SK-N-SH (cell line): ENCODE results near the gene STT3A. TPM values are rescaled to one million over a fixed set of nuclear protein-coding genes. Genes with fewer than 3 reads are reported as not detected.

Source experiments
- CTCF ChIA-PET: fragments of 300-600, 350-600 bp; formaldehyde crosslinking; extraction: SDS; loops from one replicate; lab custom pipeline; 2021; lab: Yijun Ruan, JAX
- POLR2A ChIA-PET: fragments of 350-600 bp; sonication (Branson Sonifier 250); formaldehyde crosslinking; extraction: SDS; loops from one replicate; lab custom pipeline; 2020; ENCODE audit warnings: antibody characterized with exemption, inconsistent platforms; lab: Yijun Ruan, JAX
- DNase-seq: peaks from one replicate; pipeline ENCODE4 v3.0.0; 2012
- H2AFZ ChIP-seq: fragments of 200-600 bp; sonication (generic); 2 replicates; pipeline ENCODE4 v1.8.1; 2016; ENCODE audit warnings: antibody characterized with exemption, mild to moderate bottlenecking, low read depth
- H3F3A ChIP-seq: fragments of 200-600 bp; sonication (generic); replicated peaks from 2 replicates; pipeline ENCODE3; 2016; ENCODE audit warnings: antibody characterized with exemption, mild to moderate bottlenecking; ENCODE audit not compliant: insufficient read depth
- H3K27ac ChIP-seq, 2 experiments: fragments of 200-500 bp in 1 of 2; fragments of 200-600 bp in 1 of 2; sonication (Bioruptor generic) in 1 of 2; sonication (generic), shearing (Covaris generic) in 1 of 2; 2 replicates each; pipeline versions ENCODE4 v1.5.1 to v1.6.1; 2014 to 2016; ENCODE audit warnings: low read depth in 2 of 2, inconsistent platforms in 1 of 2, low read length in 1 of 2, mild to moderate bottlenecking in 1 of 2, mixed read lengths in 1 of 2
- H3K27me3 ChIP-seq: fragments of 200-600 bp; sonication (generic), shearing (Covaris generic); 2 replicates; pipeline ENCODE4 v1.6.1; 2016; ENCODE audit warnings: mixed run types; ENCODE audit not compliant: insufficient read depth
- H3K36me3 ChIP-seq, 2 experiments: fragments of 200-500 bp in 1 of 2; fragments of 200-600 bp in 1 of 2; sonication (Bioruptor generic) in 1 of 2; sonication (generic) in 1 of 2; replicated peaks in 1 of 2; 2 replicates each; pipeline versions ENCODE3 to v1.5.1; 2014 to 2016; ENCODE audit warnings: low read length in 1 of 2, mild to moderate bottlenecking in 1 of 2; ENCODE audit not compliant: insufficient read depth in 2 of 2, control insufficient read depth in 1 of 2
- H3K4me1 ChIP-seq, 2 experiments: fragments of 200-500 bp in 1 of 2; fragments of 200-600 bp in 1 of 2; sonication (Bioruptor generic) in 1 of 2; sonication (generic), shearing (Covaris generic) in 1 of 2; 2 replicates each; pipeline versions ENCODE4 v1.5.1 to v1.6.1; 2014 to 2016; ENCODE audit warnings: low read depth in 1 of 2, low read length in 1 of 2, mixed run types in 1 of 2; ENCODE audit not compliant: insufficient read depth in 2 of 2, control insufficient read depth in 1 of 2
- H3K4me2 ChIP-seq: fragments of 200-600 bp; sonication (generic), shearing (Covaris generic); 2 replicates; pipeline ENCODE4 v1.6.1; 2017; ENCODE audit warnings: mixed run types
- H3K4me3 ChIP-seq, 2 experiments: fragments of 200-500 bp in 1 of 2; fragments of 200-600 bp in 1 of 2; sonication (Bioruptor generic) in 1 of 2; sonication (generic), shearing (Covaris generic) in 1 of 2; 2 replicates each; pipeline versions ENCODE4 v1.5.1 to v1.8.1; 2014 to 2016; ENCODE audit warnings: low read depth in 2 of 2, inconsistent platforms in 1 of 2, low read length in 1 of 2, mild to moderate bottlenecking in 1 of 2, mixed read lengths in 1 of 2, moderate library complexity in 1 of 2
- H3K79me2 ChIP-seq: fragments of 200-600 bp; sonication (generic); 2 replicates; pipeline ENCODE4 v1.8.1; 2017; ENCODE audit warnings: mild to moderate bottlenecking; ENCODE audit not compliant: insufficient read depth
- H3K9ac ChIP-seq: fragments of 200-600 bp; sonication (generic); 2 replicates; pipeline ENCODE4 v1.6.1; 2017; ENCODE audit warnings: mixed run types
- H3K9me2 ChIP-seq: fragments of 200-600 bp; sonication (generic); 2 replicates; pipeline ENCODE4 v1.6.1; 2017; ENCODE audit warnings: mixed run types
- H3K9me3 ChIP-seq: fragments of 200-600 bp; sonication (generic); 2 replicates; pipeline ENCODE4 v1.6.1; 2017; ENCODE audit warnings: mixed run types, mild to moderate bottlenecking, moderate library complexity
- H4K20me1 ChIP-seq: fragments of 200-600 bp; sonication (generic); 2 replicates; pipeline ENCODE4 v1.6.1; 2017; ENCODE audit warnings: mild to moderate bottlenecking, mixed run types; ENCODE audit not compliant: insufficient read depth
- CHD2 ChIP-seq: fragments of 150-350 bp; IDR thresholded peaks from 2 replicates; pipeline ENCODE4 v1.6.1; 2018; ENCODE audit warnings: low read length; ENCODE audit not compliant: partially characterized antibody
- ELF1 ChIP-seq: IDR thresholded peaks from 2 replicates; pipeline ENCODE4 v1.4.0; 2012
- EP300 ChIP-seq, 2 experiments: IDR thresholded peaks; 2 replicates each; pipeline versions ENCODE4 v1.4.0 to v1.6.1; 2012; ENCODE audit warnings: borderline replicate concordance in 1 of 2, low read depth in 1 of 2, low read length in 1 of 2
- FOSL2 ChIP-seq: IDR thresholded peaks from 2 replicates; pipeline ENCODE4 v1.4.0; 2012; ENCODE audit warnings: low read depth, mild to moderate bottlenecking, moderate library complexity, borderline replicate concordance
- GABPA ChIP-seq: IDR thresholded peaks from 2 replicates; pipeline ENCODE4 v1.4.0; 2012; ENCODE audit warnings: low read depth, mild to moderate bottlenecking
- GATA2 ChIP-seq: sonication (generic); formaldehyde crosslinking; IDR thresholded peaks from 2 replicates; pipeline ENCODE4 v1.5.0; 2020; ENCODE audit warnings: mild to moderate bottlenecking, missing genetic modification reagents
- NFIC ChIP-seq: IDR thresholded peaks from 2 replicates; pipeline ENCODE4 v1.4.0; 2012; ENCODE audit warnings: borderline replicate concordance
- NRF1 ChIP-seq: IDR thresholded peaks from 2 replicates; pipeline ENCODE4 v1.6.1; 2012; ENCODE audit warnings: low read depth, mild to moderate bottlenecking, low read length
- RAD21 ChIP-seq: IDR thresholded peaks from 2 replicates; pipeline ENCODE4 v1.6.1; 2012; ENCODE audit warnings: mild to moderate bottlenecking, low read length
- RCOR1 ChIP-seq: fragments of 150-350 bp; IDR thresholded peaks from 2 replicates; pipeline ENCODE4 v1.6.1; 2017; ENCODE audit warnings: antibody characterized with exemption, low read length
- RFX5 ChIP-seq: IDR thresholded peaks from 2 replicates; pipeline ENCODE4 v1.6.1; 2012; ENCODE audit warnings: mild to moderate bottlenecking, improper control_type of control experiment, low read length
- SIN3A ChIP-seq: IDR thresholded peaks from 2 replicates; pipeline ENCODE4 v1.6.1; 2012; ENCODE audit warnings: low read depth, mild to moderate bottlenecking, low read length, moderate library complexity, borderline replicate concordance
- TCF12 ChIP-seq: IDR thresholded peaks from 2 replicates; pipeline ENCODE4 v1.4.0; 2012
- WGBS: methylation state at CpG from one replicate; pipeline ENCODE4 v1.1.6; 2017; ENCODE audit warnings: low lambda C conversion rate; 5-methylcytosine and 5-hydroxymethylcytosine counted together
- polyA plus RNA-seq, 3 experiments: library from polyadenylated mRNA; depleted of rRNA; stranded (reverse); fragments of >200 nt; gene quantifications; 2 replicates each; pipeline ENCODE4 v1.2.3, GENCODE V29; 2012
- TF ChIP-seq, protein P1 (sequence below): IDR thresholded peaks from 2 replicates; pipeline ENCODE4 v1.4.0; 2012; ENCODE audit warnings: low read depth, borderline replicate concordance
- TF ChIP-seq, protein P2 (sequence below): fragments of 150-350 bp; IDR thresholded peaks from 2 replicates; pipeline ENCODE4 v1.6.1; 2017; ENCODE audit warnings: antibody characterized with exemption, low read length, low read depth, borderline replicate concordance
- TF ChIP-seq, protein P3 (sequence below): fragments of 150-350 bp; IDR thresholded peaks from 2 replicates; pipeline ENCODE4 v1.6.1; 2016; ENCODE audit warnings: mild to moderate bottlenecking, low read depth, low read length

STT3A gene
- polyA plus RNA-seq, 1 of the 3 experiments (the other 2 are of a cell fraction): 101 TPM

DNA sequence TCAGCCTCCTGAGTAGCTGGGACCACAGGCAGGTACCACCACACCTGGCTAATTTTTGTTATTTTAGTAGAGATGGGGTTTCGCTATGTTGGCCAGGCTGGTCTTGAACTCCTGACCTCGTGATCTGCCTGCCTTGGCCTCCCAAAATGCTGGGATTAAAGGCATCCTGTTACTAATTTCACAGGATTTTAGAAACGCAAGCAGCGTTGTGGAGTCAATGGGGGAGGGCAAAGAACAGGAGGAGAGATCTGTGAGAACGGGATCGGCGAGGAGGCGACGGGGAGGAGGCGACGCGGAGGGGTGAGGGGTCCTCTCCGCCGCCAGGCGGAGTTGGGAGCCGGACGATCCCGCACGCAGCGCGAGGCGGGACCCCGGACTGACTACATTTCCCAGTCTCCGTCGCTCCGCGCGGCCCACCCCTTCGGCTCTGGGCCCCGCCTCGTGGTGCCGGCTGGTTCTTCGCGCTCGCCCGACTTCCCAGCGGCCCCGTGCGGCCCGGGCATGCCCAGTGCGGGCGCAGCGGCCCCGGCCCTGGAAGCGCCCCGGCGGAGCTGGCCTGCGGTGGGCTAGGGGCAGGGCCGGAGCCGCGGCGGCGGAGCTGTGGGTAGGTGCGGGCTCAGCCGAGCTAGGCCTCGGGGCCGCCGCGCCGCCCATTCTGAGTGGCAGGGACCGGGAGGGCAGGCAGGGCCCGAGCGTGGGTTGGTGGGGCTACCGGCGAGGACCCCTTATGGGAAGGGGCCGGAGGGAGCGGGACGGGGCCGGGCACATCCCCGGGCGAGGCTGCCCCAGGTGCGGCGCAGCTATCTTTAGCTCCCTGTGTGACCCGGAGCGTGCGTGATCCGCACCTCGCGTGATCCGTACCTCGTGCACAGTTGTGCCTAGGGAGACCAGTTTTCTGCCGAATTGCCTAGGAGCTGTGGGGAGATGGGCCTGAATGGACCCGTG lies 23.4 kb upstream of the STT3A start, which contains the start of gene EI24 (continued):
- TF ChIP-seq, protein P1, sequence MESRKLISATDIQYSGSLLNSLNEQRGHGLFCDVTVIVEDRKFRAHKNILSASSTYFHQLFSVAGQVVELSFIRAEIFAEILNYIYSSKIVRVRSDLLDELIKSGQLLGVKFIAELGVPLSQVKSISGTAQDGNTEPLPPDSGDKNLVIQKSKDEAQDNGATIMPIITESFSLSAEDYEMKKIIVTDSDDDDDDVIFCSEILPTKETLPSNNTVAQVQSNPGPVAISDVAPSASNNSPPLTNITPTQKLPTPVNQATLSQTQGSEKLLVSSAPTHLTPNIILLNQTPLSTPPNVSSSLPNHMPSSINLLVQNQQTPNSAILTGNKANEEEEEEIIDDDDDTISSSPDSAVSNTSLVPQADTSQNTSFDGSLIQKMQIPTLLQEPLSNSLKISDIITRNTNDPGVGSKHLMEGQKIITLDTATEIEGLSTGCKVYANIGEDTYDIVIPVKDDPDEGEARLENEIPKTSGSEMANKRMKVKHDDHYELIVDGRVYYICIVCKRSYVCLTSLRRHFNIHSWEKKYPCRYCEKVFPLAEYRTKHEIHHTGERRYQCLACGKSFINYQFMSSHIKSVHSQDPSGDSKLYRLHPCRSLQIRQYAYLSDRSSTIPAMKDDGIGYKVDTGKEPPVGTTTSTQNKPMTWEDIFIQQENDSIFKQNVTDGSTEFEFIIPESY: no peak
- TF ChIP-seq NRF1 (peak; percentile 84), RCOR1 (peak; percentile 36; the same call in 1 of the 2 replicates), TCF12 (no peak), GATA2 (CRISPR knock-in tag) (no peak), ELF1 (no peak), NFIC (no peak), RAD21 (peak; percentile 52), GABPA (peak; percentile 41; the same call in 1 of the 2 replicates), CHD2 (peak; percentile 82), RFX5 (no peak), FOSL2 (no peak), EP300 (IDR thresholded peaks at IDR 0.05; ENCODE audit: borderline replicate concordance in 1 of 2, low read depth in 1 of 2, low read length in 1 of 2) (no peak)
- TF ChIP-seq, protein P2, sequence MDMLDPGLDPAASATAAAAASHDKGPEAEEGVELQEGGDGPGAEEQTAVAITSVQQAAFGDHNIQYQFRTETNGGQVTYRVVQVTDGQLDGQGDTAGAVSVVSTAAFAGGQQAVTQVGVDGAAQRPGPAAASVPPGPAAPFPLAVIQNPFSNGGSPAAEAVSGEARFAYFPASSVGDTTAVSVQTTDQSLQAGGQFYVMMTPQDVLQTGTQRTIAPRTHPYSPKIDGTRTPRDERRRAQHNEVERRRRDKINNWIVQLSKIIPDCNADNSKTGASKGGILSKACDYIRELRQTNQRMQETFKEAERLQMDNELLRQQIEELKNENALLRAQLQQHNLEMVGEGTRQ: no peak

DNA sequence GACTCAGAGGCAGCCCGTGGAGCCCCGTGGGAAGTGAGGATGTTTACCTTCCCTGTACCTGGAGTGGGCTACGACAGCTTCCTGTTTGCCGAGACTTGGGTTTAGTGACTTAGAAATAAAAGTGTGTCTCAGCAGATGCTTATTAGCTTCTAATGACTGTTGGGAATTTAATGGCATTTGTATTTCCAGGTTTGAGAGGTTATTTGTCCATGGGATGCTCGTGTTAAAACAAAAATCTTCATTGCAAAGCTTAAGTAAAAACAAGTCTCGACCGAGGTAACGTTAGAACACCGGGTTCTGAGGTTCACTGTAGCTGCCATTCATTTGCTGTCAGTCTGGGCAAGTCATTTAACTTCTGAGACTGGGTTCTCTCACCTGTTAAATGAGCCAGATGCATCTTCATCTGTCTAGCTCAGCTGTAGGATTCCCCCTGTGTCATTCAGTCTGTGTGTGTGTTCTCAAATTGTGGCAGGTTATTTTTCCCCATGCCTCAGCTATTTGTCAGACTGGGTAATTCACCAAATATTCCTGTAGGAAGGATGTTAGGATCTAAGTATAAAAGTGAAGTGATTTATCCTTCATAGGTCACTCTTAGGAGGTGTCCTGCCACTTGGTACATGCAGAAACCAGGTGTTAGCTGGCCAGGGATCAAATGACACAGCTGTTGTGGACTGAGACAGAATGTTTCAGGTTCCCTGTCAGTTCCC lies 22.6 kb upstream of the STT3A start:
- no peaks in the 10 kb centered on the region for H4K20me1 ChIP-seq
- DNase-seq: peak; percentile 10
- ChIA-PET POLR2A (interaction anchor here (0.6 to 1.5 kb wide), 2 partner anchors 22 to 89 kb away, joined by 3 to 10 read pairs; partner anchors contain the start of gene STT3A), CTCF (interaction anchor here (0.7 to 1.9 kb wide), 11 partner anchors 9 to 309 kb away, joined by 3 to 6 read pairs (median 3); partner anchors contain the start of gene CHEK1)
- peaks cover 10 to 11% of the 10 kb centered on the region in 2 experiments; a peak in 3 of 4 replicates for H3K4me1 ChIP-seq
- peak overlapping the region; percentile 58 to 77; a peak in 3 of 4 replicates for H3K27ac ChIP-seq
- H3K9me2 ChIP-seq: no peaks in the 10 kb centered on the region
- H3K9me3 ChIP-seq: no peaks in the 10 kb centered on the region
- WGBS: 2% methylated on average over 9 of the region's 9 CpGs
- no peaks in the 10 kb centered on the region for H3F3A ChIP-seq
- H2AFZ ChIP-seq: peak overlapping the region; percentile 74
- peak overlapping the region; percentile 87 for H3K9ac ChIP-seq
- H3K4me2 ChIP-seq: peak overlapping the region; percentile 85
- H3K79me2 ChIP-seq: peaks cover 39% of the 10 kb centered on the region
- H3K36me3 ChIP-seq: peaks cover 19 to 35% of the 10 kb centered on the region in 2 experiments
- peak overlapping the region; percentile 79 to 89 for H3K4me3 ChIP-seq
- H3K27me3 ChIP-seq: no peaks in the 10 kb centered on the region
- no peak for TF ChIP-seq ELF1
- TF ChIP-seq FOSL2: no peak
- no peak for TF ChIP-seq GABPA
- TF ChIP-seq NRF1: no peak
- TF ChIP-seq, protein P3, sequence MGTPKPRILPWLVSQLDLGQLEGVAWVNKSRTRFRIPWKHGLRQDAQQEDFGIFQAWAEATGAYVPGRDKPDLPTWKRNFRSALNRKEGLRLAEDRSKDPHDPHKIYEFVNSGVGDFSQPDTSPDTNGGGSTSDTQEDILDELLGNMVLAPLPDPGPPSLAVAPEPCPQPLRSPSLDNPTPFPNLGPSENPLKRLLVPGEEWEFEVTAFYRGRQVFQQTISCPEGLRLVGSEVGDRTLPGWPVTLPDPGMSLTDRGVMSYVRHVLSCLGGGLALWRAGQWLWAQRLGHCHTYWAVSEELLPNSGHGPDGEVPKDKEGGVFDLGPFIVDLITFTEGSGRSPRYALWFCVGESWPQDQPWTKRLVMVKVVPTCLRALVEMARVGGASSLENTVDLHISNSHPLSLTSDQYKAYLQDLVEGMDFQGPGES: no peak
- no peak for TF ChIP-seq TCF12
- 0 out of 2 replicates have a peak, but pooled peaks have one; percentile 23 for TF ChIP-seq SIN3A
